Measurements from ENCODE around the gene UGT1A1. TPM values are rescaled to one million over a fixed set of nuclear protein-coding genes. Genes with fewer than 3 reads are reported as not detected.

UGT1A1 gene
- total and polyA plus RNA-seq, 2 of the 13 experiments (the other 11 are each of a cell fraction or from before 2014, with no cell fraction given) = 0.69 to 0.75 TPM

DNA sequence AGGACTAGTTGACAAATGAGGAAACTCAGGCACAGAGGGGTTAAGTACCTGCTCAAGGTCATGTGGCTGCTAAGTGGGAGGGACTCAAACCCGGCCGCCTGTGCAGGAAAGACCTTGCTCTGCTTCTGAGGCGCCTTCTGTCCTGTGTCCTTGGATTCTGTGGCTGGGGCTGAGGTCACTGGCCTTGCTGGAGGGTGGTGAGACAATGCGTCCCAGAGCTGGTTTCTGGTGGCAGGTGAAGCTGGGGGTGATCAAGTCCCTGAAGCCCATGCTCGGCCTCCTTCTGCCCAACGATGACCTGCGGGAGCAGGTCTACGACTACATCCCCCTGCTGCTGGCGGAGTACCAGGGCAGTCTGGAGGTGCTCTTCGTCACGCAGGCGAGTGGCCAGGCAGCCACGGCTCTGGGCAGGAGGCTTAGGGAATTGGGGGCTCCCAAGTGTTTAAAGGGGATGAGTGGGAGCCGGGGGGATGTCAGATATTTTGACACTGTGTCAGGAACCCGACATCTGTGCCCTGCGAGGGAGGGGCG lies 34.1 kb downstream of the UGT1A1 start:
- Histone ChIP-seq H3K9ac (ENCODE audit: insufficient read depth, low read depth, low read length) (no peak overlapping the region), H3K27me3 (ENCODE audit: control insufficient read depth in 1 of 2, insufficient read depth in 2 of 2, low read length in 2 of 2) (peaks cover 7 to 58% of the 10 kb centered on the region in 2 experiments; a peak in 3 of 5 replicates), H2AFZ (ENCODE audit: low read length) (no peak overlapping the region), H3K79me2 (ENCODE audit: insufficient read depth, low read length) (no peaks in the 10 kb centered on the region), H4K20me1 (ENCODE audit: insufficient read depth, low read length) (no peaks in the 10 kb centered on the region), H3K36me3 (replicated peaks in 1 of 2; ENCODE audit: control insufficient read depth in 1 of 2, insufficient read depth in 2 of 2, low read length in 2 of 2) (no peaks in the 10 kb centered on the region), H3K27ac (ENCODE audit: extremely low read length, insufficient read depth, low read length) (no peak overlapping the region), H3K4me3 (replicated peaks in 1 of 3; ENCODE audit: insufficient read depth in 1 of 3, low read depth in 2 of 3, low read length in 3 of 3) (no peak overlapping the region), H3K4me2 (ENCODE audit: low read depth, low read length) (no peak overlapping the region), H3K4me1 (ENCODE audit: insufficient read depth, low read length) (peaks cover 14% of the 10 kb centered on the region; the same call in 1 of the 2 replicates), H3K9me3 (ENCODE audit: low read length) (no peaks in the 10 kb centered on the region)
- peak; percentile 32 for ATAC-seq
- no TSS peak for BruUV-seq (replicated peaks)
- TF ChIP-seq PHF21A (CRISPR knock-in tag; IDR thresholded peaks at IDR 0.05) (peak; percentile 22; the same call in 1 of the 2 replicates), GABPB1 (CRISPR knock-in tag; IDR thresholded peaks at IDR 0.05) (no peak), ZBTB33 (CRISPR knock-in tag; IDR thresholded peaks at IDR 0.05) (peak; percentile 96), ZNF652 (CRISPR knock-in tag; IDR thresholded peaks at IDR 0.05; ENCODE audit: borderline replicate concordance, low read depth) (peak; percentile 81)
- FAIRE-seq = no peak
- POLR2A ChIA-PET = no interaction called here
- in situ Hi-C loops (cut with HindIII; ENCODE audit: extremely low pct_ligation_motif_present, low pct_unique_long_range_greater_than_20kb) = no loop called here
- CTCF ChIA-PET (ENCODE audit: low intra/inter-chr PET ratio, low total read pairs) = no interaction called here
- 68% methylated on average over 17 of the region's 17 CpGs for WGBS (ENCODE audit: low lambda C conversion rate)
- intact Hi-C loops (cut with micrococcal nuclease; ENCODE audit: unreplicated experiment) = no loop called here
- DNase-seq (ENCODE audit: low spot score) = no peak

DNA sequence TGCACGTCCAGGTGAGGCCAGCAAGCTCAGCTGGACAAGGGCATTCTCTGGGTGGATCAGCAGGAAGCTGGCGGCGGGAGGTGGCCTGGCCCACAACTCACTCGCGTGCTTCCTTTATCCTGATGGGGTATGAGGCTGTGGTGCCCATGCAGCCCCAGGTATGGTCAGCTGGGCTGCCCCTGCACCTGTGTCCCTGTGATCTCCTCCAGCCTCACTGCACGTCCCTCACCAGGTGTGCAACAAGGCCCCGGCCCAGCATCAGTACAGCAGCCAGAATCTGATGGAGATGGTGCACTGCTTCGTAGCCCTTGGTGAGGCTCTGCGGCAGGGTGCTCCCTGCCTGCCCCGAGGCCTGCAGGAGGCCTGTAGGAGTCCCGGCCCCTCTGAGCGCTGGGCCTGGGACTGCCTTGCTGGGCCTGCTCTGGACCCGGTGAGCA lies 35.7 kb downstream of the UGT1A1 start:
- intact Hi-C loops (cut with micrococcal nuclease; ENCODE audit: unreplicated experiment) = no loop called here
- Histone ChIP-seq H3K4me1 (ENCODE audit: insufficient read depth, low read length) (peaks cover 14% of the 10 kb centered on the region; the same call in 1 of the 2 replicates), H3K27me3 (ENCODE audit: control insufficient read depth in 1 of 2, insufficient read depth in 2 of 2, low read length in 2 of 2) (peaks cover 5 to 68% of the 10 kb centered on the region in 2 experiments; a peak in 3 of 5 replicates), H3K9ac (ENCODE audit: insufficient read depth, low read depth, low read length) (no peak overlapping the region), H3K79me2 (ENCODE audit: insufficient read depth, low read length) (no peaks in the 10 kb centered on the region), H3K4me2 (ENCODE audit: low read depth, low read length) (no peak overlapping the region), H3K36me3 (replicated peaks in 1 of 2; ENCODE audit: control insufficient read depth in 1 of 2, insufficient read depth in 2 of 2, low read length in 2 of 2) (no peaks in the 10 kb centered on the region), H3K27ac (ENCODE audit: extremely low read length, insufficient read depth, low read length) (no peak overlapping the region), H2AFZ (ENCODE audit: low read length) (no peak overlapping the region), H3K9me3 (ENCODE audit: low read length) (no peaks in the 10 kb centered on the region), H4K20me1 (ENCODE audit: insufficient read depth, low read length) (no peaks in the 10 kb centered on the region), H3K4me3 (replicated peaks in 1 of 3; ENCODE audit: insufficient read depth in 1 of 3, low read depth in 2 of 3, low read length in 3 of 3) (no peak overlapping the region)
- in situ Hi-C loops (cut with HindIII; ENCODE audit: extremely low pct_ligation_motif_present, low pct_unique_long_range_greater_than_20kb) = no loop called here
- ChIA-PET POLR2A (no interaction called here), CTCF (ENCODE audit: low intra/inter-chr PET ratio, low total read pairs) (no interaction called here)
- 71% methylated on average over 5 of the region's 13 CpGs for WGBS (ENCODE audit: low lambda C conversion rate)
- FAIRE-seq (no peak), DNase-seq (ENCODE audit: low spot score) (no peak), ATAC-seq (no peak)
- BruUV-seq (replicated peaks) = no TSS peak
- TF ChIP-seq, protein P1, sequence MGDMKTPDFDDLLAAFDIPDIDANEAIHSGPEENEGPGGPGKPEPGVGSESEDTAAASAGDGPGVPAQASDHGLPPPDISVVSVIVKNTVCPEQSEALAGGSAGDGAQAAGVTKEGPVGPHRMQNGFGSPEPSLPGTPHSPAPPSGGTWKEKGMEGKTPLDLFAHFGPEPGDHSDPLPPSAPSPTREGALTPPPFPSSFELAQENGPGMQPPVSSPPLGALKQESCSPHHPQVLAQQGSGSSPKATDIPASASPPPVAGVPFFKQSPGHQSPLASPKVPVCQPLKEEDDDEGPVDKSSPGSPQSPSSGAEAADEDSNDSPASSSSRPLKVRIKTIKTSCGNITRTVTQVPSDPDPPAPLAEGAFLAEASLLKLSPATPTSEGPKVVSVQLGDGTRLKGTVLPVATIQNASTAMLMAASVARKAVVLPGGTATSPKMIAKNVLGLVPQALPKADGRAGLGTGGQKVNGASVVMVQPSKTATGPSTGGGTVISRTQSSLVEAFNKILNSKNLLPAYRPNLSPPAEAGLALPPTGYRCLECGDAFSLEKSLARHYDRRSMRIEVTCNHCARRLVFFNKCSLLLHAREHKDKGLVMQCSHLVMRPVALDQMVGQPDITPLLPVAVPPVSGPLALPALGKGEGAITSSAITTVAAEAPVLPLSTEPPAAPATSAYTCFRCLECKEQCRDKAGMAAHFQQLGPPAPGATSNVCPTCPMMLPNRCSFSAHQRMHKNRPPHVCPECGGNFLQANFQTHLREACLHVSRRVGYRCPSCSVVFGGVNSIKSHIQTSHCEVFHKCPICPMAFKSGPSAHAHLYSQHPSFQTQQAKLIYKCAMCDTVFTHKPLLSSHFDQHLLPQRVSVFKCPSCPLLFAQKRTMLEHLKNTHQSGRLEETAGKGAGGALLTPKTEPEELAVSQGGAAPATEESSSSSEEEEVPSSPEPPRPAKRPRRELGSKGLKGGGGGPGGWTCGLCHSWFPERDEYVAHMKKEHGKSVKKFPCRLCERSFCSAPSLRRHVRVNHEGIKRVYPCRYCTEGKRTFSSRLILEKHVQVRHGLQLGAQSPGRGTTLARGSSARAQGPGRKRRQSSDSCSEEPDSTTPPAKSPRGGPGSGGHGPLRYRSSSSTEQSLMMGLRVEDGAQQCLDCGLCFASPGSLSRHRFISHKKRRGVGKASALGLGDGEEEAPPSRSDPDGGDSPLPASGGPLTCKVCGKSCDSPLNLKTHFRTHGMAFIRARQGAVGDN (CRISPR knock-in tag; IDR thresholded peaks at IDR 0.05) = 0 out of 2 replicates have a peak, but pooled peaks have one; percentile 16
- TF ChIP-seq ISL2 (CRISPR knock-in tag; IDR thresholded peaks at IDR 0.05) = no peak
